ENCODE measurements around the gene ERGIC3.

GRCh38 chr20:35503841-35504561, 37.9 kb upstream of the ERGIC3 start:
- TF ChIP-seq, protein P1, sequence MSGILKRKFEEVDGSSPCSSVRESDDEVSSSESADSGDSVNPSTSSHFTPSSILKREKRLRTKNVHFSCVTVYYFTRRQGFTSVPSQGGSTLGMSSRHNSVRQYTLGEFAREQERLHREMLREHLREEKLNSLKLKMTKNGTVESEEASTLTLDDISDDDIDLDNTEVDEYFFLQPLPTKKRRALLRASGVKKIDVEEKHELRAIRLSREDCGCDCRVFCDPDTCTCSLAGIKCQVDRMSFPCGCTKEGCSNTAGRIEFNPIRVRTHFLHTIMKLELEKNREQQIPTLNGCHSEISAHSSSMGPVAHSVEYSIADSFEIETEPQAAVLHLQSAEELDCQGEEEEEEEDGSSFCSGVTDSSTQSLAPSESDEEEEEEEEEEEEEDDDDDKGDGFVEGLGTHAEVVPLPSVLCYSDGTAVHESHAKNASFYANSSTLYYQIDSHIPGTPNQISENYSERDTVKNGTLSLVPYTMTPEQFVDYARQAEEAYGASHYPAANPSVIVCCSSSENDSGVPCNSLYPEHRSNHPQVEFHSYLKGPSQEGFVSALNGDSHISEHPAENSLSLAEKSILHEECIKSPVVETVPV (CRISPR knock-in tag; IDR thresholded peaks at IDR 0.05) = no peak
- TF ChIP-seq ZFP30 (CRISPR knock-in tag; IDR thresholded peaks at IDR 0.05) (no peak), ARNTL (CRISPR knock-in tag; IDR thresholded peaks at IDR 0.05; ENCODE audit: borderline replicate concordance, low read depth) (no peak), TOX (CRISPR knock-in tag; IDR thresholded peaks at IDR 0.05; ENCODE audit: borderline replicate concordance) (no peak)
- TF ChIP-seq, protein P2, sequence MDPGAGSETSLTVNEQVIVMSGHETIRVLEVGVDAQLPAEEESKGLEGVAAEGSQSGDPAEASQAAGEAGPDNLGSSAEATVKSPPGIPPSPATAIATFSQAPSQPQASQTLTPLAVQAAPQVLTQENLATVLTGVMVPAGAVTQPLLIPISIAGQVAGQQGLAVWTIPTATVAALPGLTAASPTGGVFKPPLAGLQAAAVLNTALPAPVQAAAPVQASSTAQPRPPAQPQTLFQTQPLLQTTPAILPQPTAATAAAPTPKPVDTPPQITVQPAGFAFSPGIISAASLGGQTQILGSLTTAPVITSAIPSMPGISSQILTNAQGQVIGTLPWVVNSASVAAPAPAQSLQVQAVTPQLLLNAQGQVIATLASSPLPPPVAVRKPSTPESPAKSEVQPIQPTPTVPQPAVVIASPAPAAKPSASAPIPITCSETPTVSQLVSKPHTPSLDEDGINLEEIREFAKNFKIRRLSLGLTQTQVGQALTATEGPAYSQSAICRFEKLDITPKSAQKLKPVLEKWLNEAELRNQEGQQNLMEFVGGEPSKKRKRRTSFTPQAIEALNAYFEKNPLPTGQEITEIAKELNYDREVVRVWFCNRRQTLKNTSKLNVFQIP (CRISPR knock-in tag; IDR thresholded peaks at IDR 0.05; ENCODE audit: borderline replicate concordance, low read depth) = no peak
